ENCODE results near the gene NCOA5. TPM values are rescaled to one million over a fixed set of nuclear protein-coding genes. Genes with fewer than 3 reads are reported as not detected.

NCOA5 gene
- total RNA-seq, 1 experiment from 2014 or later = 26.9 TPM

DNA sequence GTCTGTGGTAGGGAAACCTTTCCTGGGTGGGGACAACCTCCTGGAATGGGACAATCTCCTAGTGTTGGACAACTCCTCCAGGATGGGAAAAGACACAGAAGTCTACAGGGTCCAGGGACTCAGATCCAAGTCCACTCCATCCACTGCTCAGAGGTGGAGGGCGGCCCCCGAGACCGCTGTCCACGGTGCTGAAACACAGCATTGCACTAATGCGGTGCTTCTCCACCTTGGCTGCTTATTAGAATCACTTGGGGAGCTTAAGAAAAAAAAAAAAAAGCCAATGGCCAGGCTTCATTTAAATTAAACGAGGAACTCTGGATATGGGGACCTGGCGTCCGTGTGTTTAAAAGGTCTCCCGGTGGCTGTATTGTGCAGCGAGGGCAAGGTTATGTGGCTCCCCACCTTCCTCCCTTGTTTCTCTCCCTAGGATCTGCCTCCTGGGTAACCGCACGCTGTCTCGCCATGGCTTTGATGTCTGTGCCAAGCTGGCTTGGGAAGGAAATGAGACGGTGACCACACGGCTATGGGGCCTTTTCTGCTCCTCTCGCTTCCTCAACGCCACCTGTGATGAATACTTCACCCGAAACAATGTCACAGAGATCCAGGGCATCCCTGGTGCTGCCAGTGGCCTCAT, 48.7 kb downstream of the NCOA5 start:
- Histone ChIP-seq H3F3A (ENCODE audit: low read length, unreplicated experiment) (no peaks in the 10 kb centered on the region), H3K27me3 (ENCODE audit: low read length) (peaks cover 37% of the 10 kb centered on the region), H3K9ac (ENCODE audit: low read length) (no peak overlapping the region), H3K79me2 (ENCODE audit: low read length) (no peaks in the 10 kb centered on the region), H2AFZ (ENCODE audit: low read length) (no peak overlapping the region), H3K9me3 (ENCODE audit: low read length) (no peaks in the 10 kb centered on the region), H3K9me2 (replicated peaks; ENCODE audit: low read length) (no peaks in the 10 kb centered on the region), H3K27ac (ENCODE audit: low read length) (no peak overlapping the region), H3K4me3 (ENCODE audit: low read length) (no peak overlapping the region), H3K4me1 (ENCODE audit: insufficient read depth, low read length) (no peaks in the 10 kb centered on the region), H3K36me3 (ENCODE audit: low read depth, low read length) (no peaks in the 10 kb centered on the region), H4K20me1 (ENCODE audit: low read length) (no peaks in the 10 kb centered on the region), H3K4me2 (ENCODE audit: low read length) (no peak overlapping the region)
- ChIA-PET POLR2A (ENCODE audit: unreplicated experiment) (no interaction called here), CTCF (interaction anchor here (0.6 kb wide), 1 partner anchor 284 kb away, joined by 3 read pairs; no protein-coding TSS in a partner anchor)
- intact Hi-C loops (cut with micrococcal nuclease) = loop anchor here (1.0 kb wide), 1 partner anchor 14 kb away; no protein-coding TSS in a partner anchor
- TF ChIP-seq, protein P1, sequence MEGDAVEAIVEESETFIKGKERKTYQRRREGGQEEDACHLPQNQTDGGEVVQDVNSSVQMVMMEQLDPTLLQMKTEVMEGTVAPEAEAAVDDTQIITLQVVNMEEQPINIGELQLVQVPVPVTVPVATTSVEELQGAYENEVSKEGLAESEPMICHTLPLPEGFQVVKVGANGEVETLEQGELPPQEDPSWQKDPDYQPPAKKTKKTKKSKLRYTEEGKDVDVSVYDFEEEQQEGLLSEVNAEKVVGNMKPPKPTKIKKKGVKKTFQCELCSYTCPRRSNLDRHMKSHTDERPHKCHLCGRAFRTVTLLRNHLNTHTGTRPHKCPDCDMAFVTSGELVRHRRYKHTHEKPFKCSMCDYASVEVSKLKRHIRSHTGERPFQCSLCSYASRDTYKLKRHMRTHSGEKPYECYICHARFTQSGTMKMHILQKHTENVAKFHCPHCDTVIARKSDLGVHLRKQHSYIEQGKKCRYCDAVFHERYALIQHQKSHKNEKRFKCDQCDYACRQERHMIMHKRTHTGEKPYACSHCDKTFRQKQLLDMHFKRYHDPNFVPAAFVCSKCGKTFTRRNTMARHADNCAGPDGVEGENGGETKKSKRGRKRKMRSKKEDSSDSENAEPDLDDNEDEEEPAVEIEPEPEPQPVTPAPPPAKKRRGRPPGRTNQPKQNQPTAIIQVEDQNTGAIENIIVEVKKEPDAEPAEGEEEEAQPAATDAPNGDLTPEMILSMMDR (conservative IDR thresholded peaks at IDR 0.05; ENCODE audit: low read depth, low read length) = no peak
- no peak for TF ChIP-seq EZH2 (IDR thresholded peaks at IDR 0.05; ENCODE audit: low read length, unreplicated experiment)
- TF ChIP-seq EZH2phosphoT487 (IDR thresholded peaks at IDR 0.05; ENCODE audit: borderline replicate concordance, low read length) = no peak
- peak; percentile 67 for ATAC-seq
- peak; percentile 67 for DNase-seq
- BruUV-seq (replicated peaks) = no TSS peak

DNA sequence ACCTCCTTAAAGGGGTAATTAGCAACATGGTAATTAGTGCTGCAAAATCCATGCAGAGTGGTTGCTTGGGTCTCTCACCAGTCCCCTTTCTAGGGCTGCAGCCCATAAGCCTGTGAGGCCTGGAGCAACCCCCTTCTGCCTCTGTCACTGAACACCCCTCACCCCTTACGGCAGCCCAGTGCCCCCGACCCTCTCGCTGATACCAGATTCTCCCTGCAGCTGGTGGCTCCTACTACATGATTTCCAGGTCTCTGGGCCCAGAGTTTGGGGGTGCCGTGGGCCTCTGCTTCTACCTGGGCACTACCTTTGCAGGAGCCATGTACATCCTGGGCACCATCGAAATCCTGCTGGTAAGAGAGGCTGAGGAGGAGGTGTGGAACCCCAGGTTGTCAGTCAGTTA, 52.7 kb downstream of the NCOA5 start:
- Histone ChIP-seq H3K9ac (ENCODE audit: low read length) (no peak overlapping the region), H3K4me3 (ENCODE audit: low read length) (no peak overlapping the region), H3F3A (ENCODE audit: low read length, unreplicated experiment) (no peaks in the 10 kb centered on the region), H3K4me2 (ENCODE audit: low read length) (no peak overlapping the region), H3K9me3 (ENCODE audit: low read length) (no peaks in the 10 kb centered on the region), H3K36me3 (ENCODE audit: low read depth, low read length) (no peaks in the 10 kb centered on the region), H3K4me1 (ENCODE audit: insufficient read depth, low read length) (no peaks in the 10 kb centered on the region), H3K79me2 (ENCODE audit: low read length) (no peaks in the 10 kb centered on the region), H3K9me2 (replicated peaks; ENCODE audit: low read length) (no peaks in the 10 kb centered on the region), H4K20me1 (ENCODE audit: low read length) (no peaks in the 10 kb centered on the region), H3K27me3 (ENCODE audit: low read length) (peaks cover 33% of the 10 kb centered on the region), H3K27ac (ENCODE audit: low read length) (no peak overlapping the region), H2AFZ (ENCODE audit: low read length) (no peak overlapping the region)
- DNase-seq (no peak), ATAC-seq (no peak)
- BruUV-seq (replicated peaks) = no TSS peak
- TF ChIP-seq EZH2phosphoT487 (IDR thresholded peaks at IDR 0.05; ENCODE audit: borderline replicate concordance, low read length) (no peak), EZH2 (IDR thresholded peaks at IDR 0.05; ENCODE audit: low read length, unreplicated experiment) (no peak)
- TF ChIP-seq, protein P1 (conservative IDR thresholded peaks at IDR 0.05; ENCODE audit: low read depth, low read length) = no peak
- ChIA-PET POLR2A (ENCODE audit: unreplicated experiment) (no interaction called here), CTCF (no interaction called here)
- intact Hi-C loops (cut with micrococcal nuclease) = no loop called here

DNA sequence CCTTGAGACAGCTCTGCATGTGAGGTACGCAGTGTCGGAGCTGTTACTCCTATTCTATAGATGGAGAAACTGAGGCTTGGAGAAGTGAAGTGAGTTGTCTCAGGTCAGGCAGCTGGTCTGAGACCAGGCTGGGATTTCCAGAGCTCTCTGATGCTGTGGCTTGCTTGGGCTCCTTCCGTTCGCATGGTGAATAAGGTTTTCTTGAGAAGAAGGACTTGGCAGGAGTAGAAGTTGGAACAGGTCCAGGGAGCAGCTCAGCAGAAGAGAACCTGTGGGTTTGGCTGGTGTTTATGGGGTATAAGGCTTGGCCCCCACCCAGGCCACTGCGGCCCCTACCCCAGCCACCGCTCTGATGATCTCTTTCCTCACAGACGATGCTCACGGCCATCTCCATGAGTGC, 53.4 kb downstream of the NCOA5 start:
- CTCF ChIA-PET = no interaction called here
- intact Hi-C loops (cut with micrococcal nuclease) = no loop called here

More for the DNA sequence above, 53.4 kb downstream of the NCOA5 start:
- Histone ChIP-seq H3K79me2 (ENCODE audit: low read length) (no peaks in the 10 kb centered on the region), H3K9me3 (ENCODE audit: low read length) (no peaks in the 10 kb centered on the region), H4K20me1 (ENCODE audit: low read length) (no peaks in the 10 kb centered on the region), H3K9ac (ENCODE audit: low read length) (no peak overlapping the region), H3K4me1 (ENCODE audit: insufficient read depth, low read length) (no peaks in the 10 kb centered on the region), H3K36me3 (ENCODE audit: low read depth, low read length) (no peaks in the 10 kb centered on the region), H2AFZ (ENCODE audit: low read length) (no peak overlapping the region), H3F3A (ENCODE audit: low read length, unreplicated experiment) (no peaks in the 10 kb centered on the region), H3K4me3 (ENCODE audit: low read length) (no peak overlapping the region), H3K27ac (ENCODE audit: low read length) (no peak overlapping the region), H3K4me2 (ENCODE audit: low read length) (no peak overlapping the region), H3K9me2 (replicated peaks; ENCODE audit: low read length) (no peaks in the 10 kb centered on the region), H3K27me3 (ENCODE audit: low read length) (peaks cover 40% of the 10 kb centered on the region)
- POLR2A ChIA-PET (ENCODE audit: unreplicated experiment) = no interaction called here
- TF ChIP-seq, protein P1 (conservative IDR thresholded peaks at IDR 0.05; ENCODE audit: low read depth, low read length) = no peak
- no TSS peak for BruUV-seq (replicated peaks)
- no peak for ATAC-seq
- no peak for DNase-seq
